ENCODE measurements around the gene MYO7A.

MYO7A gene

DNA sequence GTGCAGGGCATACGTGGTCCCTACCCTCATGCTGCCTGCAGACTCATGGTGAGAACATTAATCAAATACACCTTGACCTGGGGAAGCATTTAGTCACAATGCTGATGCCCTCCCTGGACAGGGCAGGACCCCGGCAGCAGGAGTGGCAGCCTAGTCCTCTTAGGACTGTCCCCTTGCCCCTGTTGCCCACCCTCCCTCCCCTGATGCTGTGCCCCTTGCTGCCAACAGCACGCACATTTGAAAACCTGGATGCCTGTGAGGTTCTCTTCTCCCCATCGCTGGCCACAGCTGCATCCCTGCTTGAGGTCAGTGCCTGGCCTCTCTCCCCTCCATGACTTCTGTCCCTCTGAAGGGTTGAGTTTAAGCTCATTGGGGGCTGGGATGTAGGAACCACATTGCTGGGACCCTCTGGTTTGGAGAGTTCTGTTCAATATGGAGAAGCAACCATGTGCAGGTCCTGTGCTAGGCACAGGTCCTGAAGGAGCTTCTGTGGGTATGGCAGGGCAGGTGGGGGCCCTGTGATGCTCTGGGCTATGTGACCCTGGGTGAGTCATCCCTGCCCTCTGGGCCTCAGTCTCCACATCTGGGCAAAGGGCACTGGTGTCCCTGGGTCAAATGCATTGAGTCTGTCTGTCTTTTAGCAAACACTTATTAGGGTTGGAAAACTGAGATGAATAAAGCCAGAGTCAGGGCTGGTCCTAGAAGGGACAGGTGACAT, 31.3 kb downstream of the MYO7A start:
- DNase-seq (ENCODE audit: extremely low read depth in 1 of 2, low read depth in 1 of 2): no peak

- DNase-seq (ENCODE audit: extremely low read depth in 1 of 2, low read depth in 1 of 2): no peak
Measured at GRCh38 chr11:77159937-77160495, 32.0 kb downstream of the MYO7A start.

DNA sequence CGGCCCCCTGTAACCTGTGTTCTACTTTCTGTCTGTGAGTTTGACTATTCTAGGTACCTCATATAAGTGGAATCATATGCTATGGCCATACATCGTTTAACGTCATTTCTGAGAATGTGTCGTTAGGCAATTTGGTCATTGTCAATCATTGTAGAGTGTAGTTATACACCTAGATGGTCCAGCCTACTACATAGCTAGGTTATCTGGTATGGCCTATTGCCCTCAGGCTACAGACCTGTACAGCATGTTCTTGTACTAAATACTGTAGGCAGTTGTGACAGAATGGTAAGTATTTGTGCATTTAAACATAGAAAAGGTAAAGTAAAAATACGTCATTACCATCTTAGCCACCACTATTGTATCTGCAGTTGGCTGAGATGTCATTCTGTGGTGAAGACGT, 35.2 kb downstream of the MYO7A start:
- no peak for DNase-seq (ENCODE audit: extremely low read depth in 1 of 2, low read depth in 1 of 2)

GRCh38 chr11:77165066-77165465, 37.0 kb downstream of the MYO7A start:
- no peak for DNase-seq (ENCODE audit: extremely low read depth in 1 of 2, low read depth in 1 of 2)

DNA sequence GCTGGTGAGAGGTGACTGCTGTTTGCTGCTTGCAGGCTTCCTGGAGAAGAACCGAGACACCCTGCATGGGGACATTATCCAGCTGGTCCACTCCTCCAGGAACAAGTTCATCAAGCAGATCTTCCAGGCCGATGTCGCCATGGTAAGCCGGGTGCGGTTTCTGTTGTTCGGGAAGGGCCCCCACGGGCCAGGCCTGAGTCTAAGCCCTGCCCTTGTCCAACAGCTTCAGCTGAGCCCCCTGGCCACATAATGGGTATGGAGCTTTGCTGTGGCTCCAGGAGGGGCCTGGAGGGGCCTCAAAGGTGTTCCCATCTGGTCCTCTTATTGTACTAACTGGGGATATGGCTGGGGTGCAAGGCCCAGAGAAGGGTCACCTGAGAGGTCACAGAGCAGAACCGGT, 38.0 kb downstream of the MYO7A start:
- no peak for DNase-seq (ENCODE audit: extremely low read depth in 1 of 2, low read depth in 1 of 2)

DNA sequence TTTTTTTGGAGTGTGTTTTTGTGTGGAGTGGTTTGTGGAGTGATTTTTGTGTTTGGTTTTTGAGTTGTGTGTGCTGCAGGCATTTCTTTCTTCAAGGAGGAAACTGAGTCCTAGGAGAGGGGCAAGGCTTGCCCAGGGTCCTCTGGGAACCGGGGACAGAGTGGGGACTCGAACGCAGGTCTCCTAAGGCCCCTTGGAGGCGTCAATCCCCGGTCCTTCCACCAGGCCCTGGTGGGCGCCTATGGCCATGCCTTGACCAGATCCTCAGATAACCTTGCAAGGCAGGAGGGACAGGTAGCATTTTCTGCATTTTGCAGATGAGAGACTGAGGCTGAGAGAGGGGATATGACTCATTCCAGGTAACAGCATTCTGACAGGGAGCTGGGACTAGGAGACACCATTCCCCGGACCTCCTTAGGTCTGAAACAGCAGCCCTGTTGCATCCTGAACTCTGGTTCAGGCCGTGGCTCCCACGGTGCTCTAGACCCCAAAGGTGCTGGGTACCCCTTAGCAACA, 39.1 kb downstream of the MYO7A start:
- no peak for DNase-seq (ENCODE audit: extremely low read depth in 1 of 2, low read depth in 1 of 2)

- DNase-seq (ENCODE audit: extremely low read depth in 1 of 2, low read depth in 1 of 2): no peak
Measured at GRCh38 chr11:77167791-77168190, 39.7 kb downstream of the MYO7A start.

DNA sequence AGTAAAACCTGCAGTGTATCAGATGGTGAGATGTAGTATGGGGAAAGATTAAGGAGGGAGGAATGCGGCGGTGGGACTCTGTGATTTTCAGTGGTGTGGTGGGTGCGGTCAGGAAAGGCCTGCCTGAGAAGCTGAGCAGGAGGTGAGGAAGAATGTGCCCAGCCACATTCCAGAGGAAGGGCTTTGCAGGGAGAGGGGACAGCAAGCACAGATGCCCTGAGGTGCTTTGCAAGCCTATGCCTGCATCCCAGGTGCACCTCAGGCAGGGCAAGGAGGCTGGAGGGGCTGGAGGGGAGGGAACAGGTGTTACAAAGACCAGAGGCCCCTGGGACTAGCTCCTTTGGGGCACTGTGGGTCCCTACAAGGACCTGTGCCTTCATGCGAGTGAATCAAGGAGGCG, 42.1 kb downstream of the MYO7A start:
- no peak for DNase-seq (ENCODE audit: extremely low read depth in 1 of 2, low read depth in 1 of 2)

DNA sequence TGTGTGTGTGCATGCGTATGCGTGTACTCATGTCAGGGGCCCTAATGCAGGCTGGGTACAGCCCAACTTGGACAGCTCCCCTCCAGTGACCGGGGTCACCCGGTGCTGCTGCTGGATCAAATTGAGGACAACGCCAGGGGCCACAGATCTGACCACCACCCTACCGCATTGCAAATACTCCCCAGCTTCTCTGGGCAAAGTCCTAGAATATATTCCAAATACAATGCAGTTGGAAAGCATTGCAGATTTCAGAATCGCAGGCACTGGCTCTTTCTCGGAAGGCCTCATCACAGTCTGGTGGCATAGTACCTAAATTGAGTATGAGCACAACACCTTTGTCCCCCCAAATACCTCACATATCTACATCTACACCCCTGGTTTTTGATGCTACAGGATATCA, 43.2 kb downstream of the MYO7A start:
- no peak for DNase-seq (ENCODE audit: extremely low read depth in 1 of 2, low read depth in 1 of 2)

DNA sequence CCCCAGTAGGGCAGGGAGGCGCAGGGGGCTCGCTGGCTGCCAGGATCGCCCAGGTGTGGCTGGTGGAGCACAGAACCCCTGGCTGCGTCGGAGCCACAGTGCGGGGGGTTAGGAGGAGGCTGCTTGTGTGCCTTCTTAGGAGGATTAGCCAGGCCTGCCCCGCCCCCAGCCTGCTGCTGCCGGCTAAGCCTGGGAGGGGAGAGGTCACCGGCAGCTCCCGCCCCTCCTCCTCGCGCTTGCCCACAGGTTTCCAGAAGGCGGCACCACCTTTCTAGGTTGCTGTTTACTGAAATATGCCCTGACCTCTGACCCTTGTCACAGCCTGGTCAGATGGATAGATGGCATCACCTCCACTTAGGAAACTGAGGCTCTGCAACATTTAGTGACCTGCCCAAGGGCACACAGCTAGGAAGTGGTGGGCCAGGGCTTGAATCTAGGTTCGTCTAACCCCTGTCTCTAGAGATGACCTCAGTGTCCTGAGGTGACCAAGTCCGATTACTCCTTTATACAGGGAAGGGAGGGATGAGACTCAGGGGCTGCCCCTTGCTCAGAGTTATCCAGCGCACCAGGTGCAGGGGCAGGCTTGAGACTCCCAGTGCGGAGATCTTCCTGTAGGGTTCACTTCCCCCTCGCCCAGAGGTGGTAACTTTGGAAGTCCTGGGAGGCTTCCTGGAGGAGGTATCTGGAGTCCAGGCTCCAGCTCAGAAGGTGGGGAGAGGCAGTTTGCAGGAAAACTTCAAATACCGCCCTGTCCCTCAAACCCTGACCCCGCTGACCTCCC, 44.0 kb downstream of the MYO7A start:
- DNase-seq (ENCODE audit: extremely low read depth in 1 of 2, low read depth in 1 of 2): no peak

- no peak for DNase-seq (ENCODE audit: extremely low read depth in 1 of 2, low read depth in 1 of 2)
Measured at GRCh38 chr11:77172666-77172982, 44.6 kb downstream of the MYO7A start.

DNA sequence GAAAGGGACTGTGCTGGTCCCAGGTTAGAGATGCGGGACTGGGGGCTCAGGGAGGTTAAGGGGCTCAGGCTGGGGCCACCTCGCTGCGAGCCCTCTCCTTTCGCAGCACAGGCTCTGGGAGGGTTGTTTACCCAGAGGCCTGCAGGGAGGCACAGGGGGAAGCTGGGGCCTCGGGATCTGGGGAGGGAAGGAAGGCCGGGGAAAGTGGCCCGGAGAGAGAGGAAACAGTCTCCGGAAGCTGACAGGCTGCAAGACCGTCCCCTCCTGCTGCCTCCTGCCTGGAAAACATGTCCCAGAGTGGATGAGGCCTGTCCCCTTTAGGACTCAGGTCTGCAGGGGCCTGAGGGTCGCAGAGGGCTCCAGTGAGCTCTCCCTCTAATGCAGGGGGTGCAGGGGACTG, 45.4 kb downstream of the MYO7A start:
- no peak for DNase-seq (ENCODE audit: extremely low read depth in 1 of 2, low read depth in 1 of 2)

GRCh38 chr11:77174559-77174958, 46.5 kb downstream of the MYO7A start:
- no peak for DNase-seq (ENCODE audit: extremely low read depth in 1 of 2, low read depth in 1 of 2)

- no peak for DNase-seq (ENCODE audit: extremely low read depth in 1 of 2, low read depth in 1 of 2)
Measured at GRCh38 chr11:77175021-77175842, 47.2 kb downstream of the MYO7A start.

DNA sequence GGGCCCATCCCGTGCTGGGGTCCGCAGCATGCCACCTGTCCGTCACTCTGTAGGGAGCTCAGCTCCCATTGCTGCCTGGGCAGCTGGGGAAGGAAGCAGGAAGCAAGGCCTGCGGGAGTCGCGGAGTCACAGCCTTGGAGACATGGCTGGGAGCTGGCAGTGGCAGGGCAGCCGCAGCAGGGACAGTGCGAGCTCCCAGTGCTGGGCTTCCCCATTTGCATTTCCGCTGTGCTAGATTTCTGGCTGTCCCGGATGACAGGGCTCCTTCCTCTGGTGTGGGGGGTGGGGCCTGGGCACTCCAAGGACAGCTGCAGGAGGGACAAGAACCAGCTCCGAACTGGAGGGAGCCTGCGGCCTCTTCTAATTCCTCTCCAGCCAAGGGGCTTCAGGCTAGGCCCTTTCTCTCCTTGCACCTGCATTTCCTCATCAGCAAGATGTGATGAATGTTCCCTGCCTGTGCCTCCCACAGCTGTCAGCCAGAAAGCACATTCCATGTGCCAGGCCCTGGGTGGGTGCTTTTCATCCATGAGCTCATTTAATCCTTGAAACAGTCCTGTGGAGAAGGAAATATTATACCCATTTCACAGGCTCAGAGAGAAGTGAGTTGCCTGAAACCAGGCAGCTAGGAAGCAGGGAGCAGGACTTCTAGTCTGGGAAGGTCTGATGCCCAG, 48.0 kb downstream of the MYO7A start:
- DNase-seq (ENCODE audit: extremely low read depth in 1 of 2, low read depth in 1 of 2): no peak

DNA sequence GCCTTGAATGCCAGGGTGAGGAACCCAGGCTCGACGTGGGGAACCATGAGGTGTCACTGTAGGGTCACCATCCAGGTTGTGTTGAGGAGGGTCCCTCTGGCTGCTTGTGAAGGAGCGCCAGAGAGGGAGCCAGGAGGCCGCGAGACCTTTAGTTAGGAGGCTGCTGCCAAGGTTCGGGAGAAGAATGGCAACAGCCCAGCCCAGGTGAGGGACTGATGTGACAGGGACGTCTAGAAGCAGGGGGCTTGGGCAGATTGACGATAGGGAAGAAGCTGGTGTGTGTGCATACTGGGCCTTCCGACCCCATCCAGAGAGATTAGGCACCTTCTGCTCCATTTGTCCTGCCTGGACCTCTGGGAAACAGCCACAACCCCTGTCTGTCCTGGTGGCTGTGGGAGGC, 49.0 kb downstream of the MYO7A start:
- no peak for DNase-seq (ENCODE audit: extremely low read depth in 1 of 2, low read depth in 1 of 2)

DNA sequence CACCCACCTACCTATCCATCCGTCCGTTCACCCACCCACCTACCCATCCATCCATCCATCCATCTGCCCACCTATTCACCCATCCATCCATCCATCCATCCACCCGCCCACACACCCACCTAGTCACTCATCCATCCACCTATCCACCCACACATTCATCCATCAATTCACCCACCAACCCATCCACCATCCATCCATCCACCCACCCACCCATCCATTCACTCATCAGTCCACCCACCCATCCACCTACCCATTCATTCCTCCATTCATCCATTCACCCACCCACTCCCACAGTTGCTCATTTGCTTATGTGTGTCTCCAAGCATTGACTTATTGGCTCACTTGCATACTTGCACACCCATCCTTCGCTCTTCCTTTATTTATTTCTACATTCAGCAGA, 50.1 kb downstream of the MYO7A start:
- DNase-seq (ENCODE audit: extremely low read depth in 1 of 2, low read depth in 1 of 2): no peak

DNA sequence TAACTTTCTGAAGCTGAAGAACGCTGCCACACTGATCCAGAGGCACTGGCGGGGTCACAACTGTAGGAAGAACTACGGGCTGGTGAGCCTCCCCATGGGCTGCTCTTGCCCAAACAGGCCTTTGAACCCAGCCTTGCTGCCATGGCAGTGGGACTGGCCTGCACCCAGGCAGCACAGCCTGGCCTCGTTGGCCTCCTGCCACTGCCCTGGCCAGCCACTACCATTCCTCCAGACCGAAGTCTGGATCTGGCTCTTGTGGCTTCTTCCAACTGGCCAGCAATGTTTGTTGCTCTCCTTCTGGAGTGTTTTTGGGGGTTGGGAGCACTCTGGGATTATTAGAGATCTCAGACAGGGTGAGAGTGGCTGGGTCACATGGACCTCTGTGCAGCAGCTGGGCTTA, 51.0 kb downstream of the MYO7A start:
- no peak for DNase-seq (ENCODE audit: extremely low read depth in 1 of 2, low read depth in 1 of 2)

GRCh38 chr11:77179681-77180080, 51.6 kb downstream of the MYO7A start:
- no peak for DNase-seq (ENCODE audit: extremely low read depth in 1 of 2, low read depth in 1 of 2)

GRCh38 chr11:77180346-77180745, 52.3 kb downstream of the MYO7A start:
- no peak for DNase-seq (ENCODE audit: extremely low read depth in 1 of 2, low read depth in 1 of 2)

DNA sequence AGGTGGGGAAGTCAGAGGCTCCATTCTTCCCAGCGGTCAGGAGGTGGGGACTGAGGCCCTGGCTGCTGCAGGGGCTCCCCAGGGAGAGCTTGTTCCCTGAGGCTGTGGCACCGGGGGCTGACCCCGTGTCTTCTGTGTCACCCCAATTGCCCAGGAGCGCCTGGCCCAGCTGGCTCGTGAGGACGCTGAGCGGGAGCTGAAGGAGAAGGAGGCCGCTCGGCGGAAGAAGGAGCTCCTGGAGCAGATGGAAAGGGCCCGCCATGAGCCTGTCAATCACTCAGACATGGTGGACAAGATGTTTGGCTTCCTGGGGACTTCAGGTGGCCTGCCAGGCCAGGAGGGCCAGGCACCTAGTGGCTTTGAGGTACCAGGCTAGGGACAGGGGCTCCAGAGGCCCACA, 53.2 kb downstream of the MYO7A start:
- no peak for DNase-seq (ENCODE audit: extremely low read depth in 1 of 2, low read depth in 1 of 2)

Measured in stimulated activated CD8-positive, alpha-beta memory T cell treated with anti-CD3 and anti-CD28 coated beads, Interleukin-7, amount 100 ng/mL, for 48 hours (primary cell).